Measurements from ENCODE around the gene RRH.

Gene RRH

DNA sequence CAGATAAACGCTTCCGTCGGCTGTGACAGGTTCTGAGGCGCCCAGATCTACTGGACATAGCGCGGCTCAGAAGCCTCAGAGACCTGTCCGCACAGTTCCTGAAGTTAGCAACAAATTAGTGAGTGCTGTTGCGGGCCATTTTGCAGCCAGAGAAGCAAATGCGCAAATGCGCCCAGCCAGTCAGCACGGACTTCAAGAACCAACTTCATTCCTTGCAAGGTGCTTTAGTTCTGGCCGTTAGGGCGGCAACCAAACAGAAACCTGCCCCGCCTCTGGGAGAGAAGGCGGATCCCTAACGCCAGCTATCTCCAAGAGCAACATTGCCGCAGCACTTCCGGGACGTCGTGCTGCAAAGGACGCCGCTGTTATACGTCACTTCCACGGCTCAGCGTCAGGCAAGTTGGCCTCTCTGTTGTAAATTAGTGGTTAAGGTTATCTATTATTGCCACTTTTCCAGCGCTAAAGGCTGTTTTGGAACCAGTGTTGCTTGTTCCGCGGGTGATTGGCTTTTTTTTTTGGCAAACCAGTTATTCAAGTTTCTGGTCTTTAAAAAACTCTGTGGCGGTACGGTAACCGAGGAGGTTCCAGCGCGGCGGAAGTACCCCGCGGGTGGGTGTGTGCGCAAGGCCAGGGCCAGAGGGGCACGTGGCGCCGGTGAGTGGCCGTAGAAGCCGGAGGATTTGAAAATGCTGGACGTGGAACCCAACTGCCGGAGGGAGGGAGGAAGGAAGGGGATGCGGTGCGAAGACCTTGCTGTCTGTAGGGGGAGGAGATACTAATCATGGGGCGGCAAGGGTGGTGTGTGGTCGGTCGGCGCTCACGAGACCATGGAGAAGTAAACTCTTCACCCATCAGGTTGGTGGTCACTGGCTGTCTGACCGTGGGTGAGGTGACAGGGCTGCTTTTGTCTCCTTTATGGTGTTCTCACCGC lies 12.4 kb upstream of the RRH start, which contains the start of gene GAR1:
GAR1 (plus strand) TSS at position 612 of the 931 bp plus-strand sequence. CDS start 403 bp downstream, outside the sequence.
- no CpG with 5 or more reads among the region's 53 CpGs for WGBS, 2 donors (ENCODE audit: extremely low coverage in 2 of 2, insufficient read length in 2 of 2, insufficient replicate concordance in 1 of 2)
- H2BK5ac ChIP-seq (ENCODE audit: low read length), result peak within 1 kb of the TSS; percentile 17
- peak within 1 kb of the TSS; percentile 90 for H2AFZ ChIP-seq (ENCODE audit: low read length)
- H3K18ac ChIP-seq (ENCODE audit: low read length), result peak within 1 kb of the TSS; percentile 68
- H2BK120ac ChIP-seq (ENCODE audit: low read depth, low read length), result no peak within 1 kb of the TSS
- no peak within 1 kb of the TSS for H4K8ac ChIP-seq (ENCODE audit: low read depth, low read length)
- H3K36me3 ChIP-seq (replicated peaks in 1 of 2; ENCODE audit: control insufficient read depth in 2 of 2, insufficient read depth in 2 of 2, low read length in 2 of 2), result peaks cover 5 to 36% of the 10 kb centered on the region in 2 donors
- no peak within 1 kb of the TSS for H2AK5ac ChIP-seq (ENCODE audit: low read depth, low read length)
- H2BK15ac ChIP-seq (ENCODE audit: low read length), result no peak within 1 kb of the TSS
- H3K27me3 ChIP-seq (ENCODE audit: control insufficient read depth in 3 of 3, insufficient read depth in 3 of 3, low read depth in 1 of 3, low read length in 3 of 3), result no peaks in the 10 kb centered on the region
- no peak within 1 kb of the TSS for H3K14ac ChIP-seq (ENCODE audit: low read length)
- no peaks in the 10 kb centered on the region for H3K9me3 ChIP-seq (replicated peaks in 1 of 2; ENCODE audit: control insufficient read depth in 2 of 2, insufficient read depth in 1 of 2, low read depth in 1 of 2, low read length in 2 of 2)
- DNase-seq (ENCODE audit: low spot score), result peak; percentile 82
- peak within 1 kb of the TSS; percentile 99 for H3K4me2 ChIP-seq (ENCODE audit: insufficient read depth, low read length, poor library complexity, severe bottlenecking)
- H4K91ac ChIP-seq (ENCODE audit: low read depth, low read length, poor library complexity), result no peak within 1 kb of the TSS
- H3K4ac ChIP-seq (ENCODE audit: low read length), result no peak within 1 kb of the TSS
- peak within 1 kb of the TSS; percentile 92 to 96 for H3K4me3 ChIP-seq (ENCODE audit: low read length in 2 of 2)
- peak within 1 kb of the TSS; percentile 52 for H3K23ac ChIP-seq (ENCODE audit: low read depth, low read length, poor library complexity)
- H3K79me1 ChIP-seq (ENCODE audit: low read depth, low read length), result peaks cover 6% of the 10 kb centered on the region
- H3K9ac ChIP-seq (ENCODE audit: low read depth, low read length, poor library complexity), result peak within 1 kb of the TSS; percentile 87
- H3K4me1 ChIP-seq (ENCODE audit: control insufficient read depth in 2 of 2, insufficient read depth in 1 of 2, low read depth in 1 of 2, low read length in 2 of 2), result peaks cover 5 to 9% of the 10 kb centered on the region in 2 donors
- peak within 1 kb of the TSS; percentile 67 for H3K27ac ChIP-seq (replicated peaks; ENCODE audit: low read length)
- H2BK12ac ChIP-seq (ENCODE audit: low read length), result no peak within 1 kb of the TSS

DNA sequence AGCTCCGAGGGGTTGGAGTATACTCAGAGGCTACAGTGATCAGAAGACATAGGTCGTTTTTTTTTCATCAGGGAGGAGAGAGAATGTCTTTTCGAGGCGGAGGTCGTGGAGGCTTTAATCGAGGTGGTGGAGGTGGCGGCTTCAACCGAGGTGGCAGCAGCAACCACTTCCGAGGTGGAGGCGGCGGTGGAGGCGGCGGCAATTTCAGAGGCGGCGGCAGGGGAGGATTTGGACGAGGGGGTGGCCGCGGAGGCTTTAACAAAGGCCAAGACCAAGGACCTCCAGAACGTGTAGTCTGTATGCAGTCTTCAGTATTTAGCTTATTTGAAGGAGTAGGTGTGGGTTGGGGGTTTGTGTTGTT lies 11.7 kb upstream of the RRH start:
- H2AFZ ChIP-seq (ENCODE audit: low read length), result peak overlapping the region; percentile 90
- H2BK5ac ChIP-seq (ENCODE audit: low read length), result peak overlapping the region; percentile 17
- no peak overlapping the region for H2BK12ac ChIP-seq (ENCODE audit: low read length)
- H2AK5ac ChIP-seq (ENCODE audit: low read depth, low read length), result no peak overlapping the region
- H3K4me2 ChIP-seq (ENCODE audit: insufficient read depth, low read length, poor library complexity, severe bottlenecking), result peak overlapping the region; percentile 60
- H3K14ac ChIP-seq (ENCODE audit: low read length), result no peak overlapping the region
- no peak overlapping the region for H3K27ac ChIP-seq (replicated peaks; ENCODE audit: low read length)
- H3K18ac ChIP-seq (ENCODE audit: low read length), result no peak overlapping the region
- no peak for DNase-seq (ENCODE audit: low spot score)
- no CpG with 5 or more reads among the region's 19 CpGs for WGBS, 2 donors (ENCODE audit: extremely low coverage in 2 of 2, insufficient read length in 2 of 2, insufficient replicate concordance in 1 of 2)
- no peaks in the 10 kb centered on the region for H3K9me3 ChIP-seq (replicated peaks in 1 of 2; ENCODE audit: control insufficient read depth in 2 of 2, insufficient read depth in 1 of 2, low read depth in 1 of 2, low read length in 2 of 2)
- peaks cover 9 to 43% of the 10 kb centered on the region in 2 donors for H3K36me3 ChIP-seq (replicated peaks in 1 of 2; ENCODE audit: control insufficient read depth in 2 of 2, insufficient read depth in 2 of 2, low read length in 2 of 2)
- peaks cover 6% of the 10 kb centered on the region for H3K79me1 ChIP-seq (ENCODE audit: low read depth, low read length)
- no peak overlapping the region for H2BK120ac ChIP-seq (ENCODE audit: low read depth, low read length)
- H3K9ac ChIP-seq (ENCODE audit: low read depth, low read length, poor library complexity), result peak overlapping the region; percentile 87
- H3K27me3 ChIP-seq (ENCODE audit: control insufficient read depth in 3 of 3, insufficient read depth in 3 of 3, low read depth in 1 of 3, low read length in 3 of 3), result no peaks in the 10 kb centered on the region
- H3K4me1 ChIP-seq (ENCODE audit: control insufficient read depth in 2 of 2, insufficient read depth in 1 of 2, low read depth in 1 of 2, low read length in 2 of 2), result peaks cover 5% of the 10 kb centered on the region in 2 donors
- no peak overlapping the region for H4K8ac ChIP-seq (ENCODE audit: low read depth, low read length)
- no peak overlapping the region for H3K4ac ChIP-seq (ENCODE audit: low read length)
- no peak overlapping the region for H4K91ac ChIP-seq (ENCODE audit: low read depth, low read length, poor library complexity)
- no peak overlapping the region for H2BK15ac ChIP-seq (ENCODE audit: low read length)
- peak overlapping the region; percentile 52 for H3K23ac ChIP-seq (ENCODE audit: low read depth, low read length, poor library complexity)
- H3K4me3 ChIP-seq (ENCODE audit: low read length in 2 of 2), result peak overlapping the region; percentile 92 to 96

DNA sequence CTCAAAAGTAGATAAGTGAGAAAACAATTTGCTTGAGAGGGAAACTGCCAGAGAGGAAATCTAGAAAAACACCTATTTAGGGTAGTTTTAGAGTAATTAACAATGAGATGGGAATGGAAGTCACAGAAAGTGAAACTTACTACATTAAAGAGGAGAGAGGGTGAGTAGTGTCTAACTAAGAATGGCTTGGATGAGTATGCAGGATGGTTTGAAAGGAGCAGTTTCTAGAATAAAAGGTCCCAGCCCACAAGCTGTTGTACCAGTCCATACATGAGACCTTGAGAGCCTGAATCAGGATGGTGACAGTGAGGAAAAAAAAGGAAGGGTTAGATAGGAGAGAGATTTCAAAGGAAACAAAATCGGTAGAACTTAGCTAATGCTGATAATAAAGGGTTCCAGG lies 10.9 kb upstream of the RRH start:
- Histone ChIP-seq H2BK120ac (ENCODE audit: low read depth, low read length) (no peak overlapping the region), H3K9ac (ENCODE audit: low read depth, low read length, poor library complexity) (no peak overlapping the region), H3K4ac (ENCODE audit: low read length) (no peak overlapping the region), H3K36me3 (replicated peaks in 1 of 2; ENCODE audit: control insufficient read depth in 2 of 2, insufficient read depth in 2 of 2, low read length in 2 of 2) (peaks cover 10 to 50% of the 10 kb centered on the region in 2 donors), H3K14ac (ENCODE audit: low read length) (no peak overlapping the region), H4K91ac (ENCODE audit: low read depth, low read length, poor library complexity) (no peak overlapping the region), H4K8ac (ENCODE audit: low read depth, low read length) (no peak overlapping the region), H2BK12ac (ENCODE audit: low read length) (no peak overlapping the region), H3K4me3 (ENCODE audit: low read length in 2 of 2) (peak overlapping the region in 1 of 2 donors; percentile 96), H3K4me1 (ENCODE audit: control insufficient read depth in 2 of 2, insufficient read depth in 1 of 2, low read depth in 1 of 2, low read length in 2 of 2) (peaks cover 5% of the 10 kb centered on the region in 2 donors), H3K18ac (ENCODE audit: low read length) (no peak overlapping the region), H3K23ac (ENCODE audit: low read depth, low read length, poor library complexity) (no peak overlapping the region), H3K79me1 (ENCODE audit: low read depth, low read length) (peaks cover 6% of the 10 kb centered on the region), H3K27ac (replicated peaks; ENCODE audit: low read length) (no peak overlapping the region), H2BK5ac (ENCODE audit: low read length) (no peak overlapping the region), H2AK5ac (ENCODE audit: low read depth, low read length) (no peak overlapping the region), H2BK15ac (ENCODE audit: low read length) (no peak overlapping the region), H3K9me3 (replicated peaks in 1 of 2; ENCODE audit: control insufficient read depth in 2 of 2, insufficient read depth in 1 of 2, low read depth in 1 of 2, low read length in 2 of 2) (no peaks in the 10 kb centered on the region), H3K4me2 (ENCODE audit: insufficient read depth, low read length, poor library complexity, severe bottlenecking) (no peak overlapping the region), H3K27me3 (ENCODE audit: control insufficient read depth in 3 of 3, insufficient read depth in 3 of 3, low read depth in 1 of 3, low read length in 3 of 3) (no peaks in the 10 kb centered on the region), H2AFZ (ENCODE audit: low read length) (no peak overlapping the region)
- DNase-seq (ENCODE audit: low spot score), result no peak
- no CpG with 5 or more reads among the region's 1 CpG for WGBS, 2 donors (ENCODE audit: extremely low coverage in 2 of 2, insufficient read length in 2 of 2, insufficient replicate concordance in 1 of 2)

DNA sequence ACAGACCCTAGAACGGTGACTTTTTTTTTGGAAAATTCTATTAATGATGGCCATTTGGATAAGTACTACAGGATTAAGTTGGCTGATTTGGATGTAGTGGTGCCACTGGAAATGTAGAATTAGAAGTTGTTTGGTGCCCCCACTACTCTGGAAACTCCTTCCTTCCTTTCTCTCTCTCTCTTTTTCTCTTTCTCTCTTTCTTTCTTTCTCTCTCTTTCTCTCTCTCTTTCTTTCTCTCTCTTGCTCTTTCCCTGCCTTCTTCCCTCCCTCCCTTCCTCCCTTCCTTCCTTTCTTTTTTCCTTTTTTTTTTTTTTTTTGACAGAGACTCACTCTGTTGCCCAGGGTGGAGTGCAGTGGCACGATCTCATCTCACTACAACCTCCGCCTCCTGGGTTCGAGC lies 9.5 kb upstream of the RRH start:
- Histone ChIP-seq H3K9me3 (replicated peaks in 1 of 2; ENCODE audit: control insufficient read depth in 2 of 2, insufficient read depth in 1 of 2, low read depth in 1 of 2, low read length in 2 of 2) (no peaks in the 10 kb centered on the region), H3K4ac (ENCODE audit: low read length) (no peak overlapping the region), H3K9ac (ENCODE audit: low read depth, low read length, poor library complexity) (no peak overlapping the region), H3K4me1 (ENCODE audit: control insufficient read depth in 2 of 2, insufficient read depth in 1 of 2, low read depth in 1 of 2, low read length in 2 of 2) (peaks cover 5% of the 10 kb centered on the region in 2 donors), H3K79me1 (ENCODE audit: low read depth, low read length) (peaks cover 6% of the 10 kb centered on the region), H2BK5ac (ENCODE audit: low read length) (no peak overlapping the region), H3K36me3 (replicated peaks in 1 of 2; ENCODE audit: control insufficient read depth in 2 of 2, insufficient read depth in 2 of 2, low read length in 2 of 2) (peaks cover 14 to 64% of the 10 kb centered on the region in 2 donors), H3K27me3 (ENCODE audit: control insufficient read depth in 3 of 3, insufficient read depth in 3 of 3, low read depth in 1 of 3, low read length in 3 of 3) (no peaks in the 10 kb centered on the region), H3K18ac (ENCODE audit: low read length) (no peak overlapping the region), H2AK5ac (ENCODE audit: low read depth, low read length) (no peak overlapping the region), H3K27ac (replicated peaks; ENCODE audit: low read length) (no peak overlapping the region), H4K8ac (ENCODE audit: low read depth, low read length) (no peak overlapping the region), H3K4me3 (ENCODE audit: low read length in 2 of 2) (no peak overlapping the region), H2BK15ac (ENCODE audit: low read length) (no peak overlapping the region), H3K23ac (ENCODE audit: low read depth, low read length, poor library complexity) (no peak overlapping the region), H2BK120ac (ENCODE audit: low read depth, low read length) (no peak overlapping the region), H3K14ac (ENCODE audit: low read length) (no peak overlapping the region), H3K4me2 (ENCODE audit: insufficient read depth, low read length, poor library complexity, severe bottlenecking) (no peak overlapping the region), H4K91ac (ENCODE audit: low read depth, low read length, poor library complexity) (no peak overlapping the region), H2BK12ac (ENCODE audit: low read length) (no peak overlapping the region), H2AFZ (ENCODE audit: low read length) (no peak overlapping the region)
- no peak for DNase-seq (ENCODE audit: low spot score)
- whole genome bisulfite sequencing, 2 donors (ENCODE audit: extremely low coverage in 2 of 2, insufficient read length in 2 of 2, insufficient replicate concordance in 1 of 2), result no CpG with 5 or more reads among the region's 4 CpGs

Data from neuronal stem cell (in vitro differentiated cells).